Prostate gland (tissue), 2 donors: ENCODE measurements around the gene C19orf85.

ENCODE experiments used
- CTCF ChIP-seq, 4 experiments: fragments of 200-600 bp in 2 of 4; fragments of 450-650 bp in 2 of 4; sonication (generic) in 2 of 4; IDR thresholded peaks; 1 replicate in 3 of 4; 2 replicates in 1 of 4; pipeline ENCODE4 v1.5.1; 2016 to 2019; ENCODE audit warnings: antibody characterized with exemption in 4 of 4, mild to moderate bottlenecking in 2 of 4, moderate library complexity in 2 of 4
- POLR2A ChIP-seq: fragments of 450-650 bp; IDR thresholded peaks from one replicate; pipeline ENCODE4 v1.6.1; 2016; ENCODE audit warnings: antibody characterized with exemption, mild to moderate bottlenecking

GRCh38 chr19:55459950-55460657 is 4.4 kb downstream of the C19orf85 start:
- TF ChIP-seq CTCF (IDR thresholded peaks at IDR 0.05) (no peak), POLR2A (peak; percentile 12)
